ELR (cell line): ENCODE results near the gene LAYN.

Experiments
- DNase-seq: peaks from one replicate; pipeline ENCODE4 v3.0.0-alpha.2; 2015; ENCODE audit warnings: low read depth

The LAYN gene

DNA sequence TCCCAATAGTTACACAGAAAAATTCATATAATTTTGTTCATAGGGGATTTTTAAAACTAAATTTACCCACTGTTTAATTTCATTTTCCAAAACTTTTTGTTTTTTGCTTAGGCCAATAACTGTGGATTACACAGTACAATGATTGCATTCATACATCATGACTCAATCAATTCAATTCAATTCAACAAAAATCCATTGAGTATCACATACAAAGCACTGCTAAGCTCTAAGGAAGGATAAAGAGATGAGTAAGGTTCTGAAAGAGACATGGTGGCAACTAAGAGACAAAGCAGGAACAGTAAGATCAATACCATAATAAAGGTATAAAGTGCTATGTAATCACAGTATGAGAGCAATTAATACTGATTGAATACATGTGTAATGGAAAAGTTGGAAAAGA is 9.4 kb upstream of the LAYN start:
- peak; percentile 81 for DNase-seq

DNA sequence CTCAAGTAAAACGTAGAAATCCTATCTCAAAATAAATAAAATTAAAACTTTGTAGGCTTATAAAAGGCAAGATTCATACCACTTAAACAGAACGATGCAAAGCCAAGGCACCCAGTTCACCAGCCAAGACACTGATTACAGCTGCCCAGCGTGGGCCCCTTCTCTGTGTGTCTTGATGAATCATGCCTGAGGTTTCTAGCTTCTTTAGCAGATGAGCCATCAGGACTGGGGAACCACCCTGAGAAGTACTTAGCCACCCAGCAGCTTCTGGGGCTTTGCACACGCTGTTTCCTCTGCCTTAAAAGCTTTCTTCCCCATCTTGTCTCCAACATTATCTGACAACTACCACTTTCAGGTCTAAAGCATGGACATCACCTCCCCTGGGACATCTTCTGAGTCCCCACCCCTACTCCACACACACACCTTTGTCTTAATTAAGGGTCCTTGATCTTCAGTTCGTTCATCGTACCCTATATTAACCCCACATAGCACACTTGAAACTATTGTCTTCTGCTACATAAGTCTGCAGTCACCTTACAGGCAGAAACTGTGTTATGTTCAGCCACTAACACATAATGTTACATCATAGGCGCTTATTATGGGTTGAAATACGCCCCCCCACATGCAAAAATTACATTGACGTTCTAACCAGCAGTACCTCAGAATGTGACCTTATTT is 8.7 kb upstream of the LAYN start:
- DNase-seq: peak; percentile 97

DNA sequence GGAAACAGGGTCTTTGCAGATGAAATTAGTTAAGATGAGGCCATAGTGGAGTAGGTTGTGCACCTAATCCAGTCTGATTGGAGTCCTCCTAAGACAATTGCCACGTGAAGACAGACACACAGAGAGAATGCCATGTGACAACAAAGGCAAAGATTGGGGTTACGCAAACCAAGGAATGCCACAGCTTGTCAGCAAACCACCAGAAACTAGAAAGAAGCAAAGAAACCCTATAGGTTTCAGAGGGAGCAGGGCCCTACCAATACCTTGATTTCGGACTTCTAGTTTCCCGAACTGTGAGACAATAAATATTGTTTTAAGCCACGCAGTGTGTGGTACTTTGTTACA is 8.2 kb upstream of the LAYN start:
- no peak for DNase-seq

DNA sequence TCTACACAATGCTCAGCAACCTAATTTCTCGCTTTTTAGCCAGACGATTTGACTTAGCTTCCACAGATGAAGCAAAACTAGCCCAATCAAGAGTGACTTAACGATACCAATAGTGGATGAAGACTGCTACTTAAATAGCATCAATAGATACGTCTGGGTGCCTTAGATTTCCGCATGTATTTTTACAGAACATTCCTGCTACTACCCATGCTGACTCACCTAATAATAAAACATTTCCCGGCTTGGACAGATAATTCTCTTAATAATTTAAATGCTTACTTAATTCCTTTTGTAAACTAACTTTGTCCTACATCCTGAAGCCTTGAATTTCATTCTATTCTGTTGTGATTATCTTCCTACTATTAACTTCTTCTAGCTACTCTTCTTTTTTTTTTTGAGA is 5.2 kb upstream of the LAYN start:
- no peak for DNase-seq

GRCh38 chr11:111537336-111537860 is 3.1 kb upstream of the LAYN start:
- no peak for DNase-seq

DNA sequence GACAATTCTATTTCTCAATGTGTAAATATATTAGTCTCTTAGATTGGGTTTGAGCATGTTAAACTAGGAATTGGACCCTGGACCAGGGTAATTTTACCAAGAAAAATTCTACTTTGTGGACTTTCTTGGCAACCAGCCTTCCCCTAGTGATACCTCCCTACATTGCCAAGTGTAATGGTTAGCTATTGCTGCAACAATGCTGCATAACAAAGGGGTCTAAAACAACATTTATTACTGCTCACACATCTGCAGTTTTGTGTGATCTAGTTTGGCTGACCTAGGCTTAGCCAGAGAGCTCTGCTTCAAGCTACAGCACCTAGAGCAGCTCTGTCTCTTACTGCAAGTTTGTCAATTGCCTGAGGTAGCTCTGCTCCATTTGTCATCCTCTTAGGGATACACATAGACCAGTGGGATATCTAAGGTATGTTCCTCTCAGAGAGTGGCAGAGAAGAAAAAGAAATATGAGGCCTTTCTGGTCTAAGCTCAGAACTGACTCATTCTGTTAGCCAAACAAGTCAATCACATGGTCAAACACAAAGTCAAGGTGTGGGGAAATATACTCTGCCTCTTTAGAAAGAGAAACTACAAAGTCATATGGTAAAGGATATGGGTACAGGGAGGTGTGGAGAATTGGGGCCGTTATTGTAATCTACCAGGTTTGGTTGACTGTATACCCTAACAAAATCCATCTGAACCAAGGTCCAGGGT is 2.0 kb upstream of the LAYN start:
- DNase-seq: peak; percentile 53

DNA sequence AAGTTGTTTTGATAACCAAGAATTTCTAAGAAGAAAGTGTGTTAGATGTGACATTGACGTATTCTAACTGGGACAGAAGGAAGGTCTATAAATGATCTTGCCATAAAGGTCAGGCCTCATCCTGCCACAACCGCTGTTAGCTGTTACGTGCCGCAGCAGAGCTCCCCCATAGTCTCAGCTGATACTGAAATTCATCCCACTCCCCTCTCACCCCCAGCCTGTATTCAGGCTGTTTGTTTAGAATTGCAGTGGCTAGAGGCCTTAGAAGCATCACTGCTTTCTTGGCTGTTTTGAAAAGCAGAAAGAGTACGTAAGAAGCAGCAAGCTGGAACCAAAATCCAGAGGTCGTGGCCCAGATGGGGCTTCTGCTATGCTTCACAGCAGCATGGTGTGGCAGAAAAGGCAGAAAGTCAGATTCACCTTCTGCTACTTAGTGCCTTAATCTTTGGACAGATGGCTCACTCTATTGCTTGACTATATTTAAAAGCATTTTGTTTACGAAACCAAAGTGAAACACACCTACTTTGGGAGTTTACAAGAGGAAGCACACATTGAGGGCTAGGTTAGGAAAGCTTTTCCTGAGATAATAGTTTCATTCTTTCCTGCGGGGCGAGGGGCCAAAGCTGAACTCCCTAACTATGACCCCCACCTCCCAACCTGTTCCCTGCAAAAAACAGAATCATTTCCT is 950 bp upstream of the LAYN start:
- DNase-seq: no peak

DNA sequence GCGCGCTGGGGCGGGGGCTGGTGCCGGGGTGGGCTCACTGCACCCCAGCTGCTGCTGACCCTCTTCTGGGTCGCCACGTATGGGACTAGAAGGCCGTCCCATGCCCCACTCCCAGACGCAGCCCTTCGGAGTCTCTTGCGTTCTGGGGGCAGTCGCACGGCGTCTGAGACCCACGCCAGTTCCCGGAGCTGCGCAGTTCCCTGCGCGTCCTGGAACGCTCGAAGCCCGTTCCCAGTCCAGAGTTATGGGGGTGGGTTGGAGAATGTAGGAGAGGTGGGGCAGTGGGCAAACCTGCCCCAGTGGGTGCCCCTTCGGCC is 375 bp downstream of the LAYN start:
- DNase-seq: no peak

- peak; percentile 92 for DNase-seq
Observed at GRCh38 chr11:111541254-111542061, 938 bp downstream of the LAYN start.

GRCh38 chr11:111542606-111543275 is 2.2 kb downstream of the LAYN start:
- no peak for DNase-seq

DNA sequence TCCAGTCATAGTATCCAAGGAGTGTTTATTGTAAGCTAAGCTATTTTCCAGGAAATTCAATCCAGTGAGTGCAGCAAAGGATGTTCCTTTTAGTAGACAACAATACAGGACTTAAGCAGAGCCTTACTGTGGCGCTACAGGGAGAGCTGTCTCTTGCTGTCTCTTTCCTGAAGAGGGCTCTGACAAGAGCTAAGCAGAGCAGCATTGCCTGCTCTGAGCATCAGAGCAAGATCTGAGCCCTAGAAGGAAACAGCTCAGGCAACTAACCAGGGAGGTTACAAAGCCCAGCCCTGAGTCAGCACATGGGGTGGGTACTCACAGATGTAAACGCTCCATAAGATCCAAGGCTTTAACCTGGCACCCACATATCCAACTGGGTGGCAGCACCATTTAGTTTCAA is 8.0 kb downstream of the LAYN start:
- DNase-seq: no peak

DNA sequence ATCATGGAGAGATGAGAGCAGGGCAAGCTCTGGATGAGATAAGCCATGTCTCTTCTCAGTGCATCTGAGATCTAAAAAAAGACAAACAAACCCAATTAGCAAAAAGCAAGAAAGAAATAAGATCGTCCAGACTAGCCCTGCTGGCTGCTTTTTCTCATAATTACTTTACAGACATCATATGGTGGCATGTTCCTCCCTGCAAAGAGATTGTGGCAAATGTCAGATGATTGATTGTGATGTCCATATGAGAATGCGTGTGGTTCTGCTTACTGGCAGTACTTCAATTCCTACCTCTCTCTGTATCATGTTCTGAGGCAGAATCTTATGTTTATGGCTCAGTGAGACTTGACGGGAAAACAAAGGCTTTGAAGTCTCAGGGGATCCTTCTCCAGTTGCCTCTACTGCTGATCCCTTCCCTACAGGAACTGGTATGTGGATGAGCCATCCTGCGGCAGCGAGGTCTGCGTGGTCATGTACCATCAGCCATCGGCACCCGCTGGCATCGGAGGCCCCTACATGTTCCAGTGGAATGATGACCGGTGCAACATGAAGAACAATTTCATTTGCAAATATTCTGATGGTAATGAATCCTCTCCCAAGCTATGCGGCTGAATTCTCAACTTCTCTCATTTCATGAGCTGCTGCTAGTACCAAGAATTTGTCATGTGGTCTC is 8.8 kb downstream of the LAYN start:
- DNase-seq: no peak

DNA sequence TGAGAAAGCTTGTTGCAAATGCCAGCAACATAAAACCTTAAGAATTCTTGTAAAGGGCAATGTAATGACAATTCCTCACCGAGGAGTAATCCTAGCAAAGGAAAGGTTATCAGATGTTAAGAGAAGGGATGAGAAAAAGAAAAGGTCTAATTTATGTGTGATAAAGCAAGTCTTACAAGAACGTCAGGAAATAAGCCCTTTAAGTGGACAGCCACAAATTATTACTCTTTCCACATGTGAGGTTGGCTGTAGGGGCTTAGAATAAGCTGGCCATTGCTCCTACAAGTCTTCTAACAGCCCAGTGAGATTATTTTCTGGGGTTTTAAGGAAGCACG is 9.3 kb downstream of the LAYN start:
- DNase-seq: no peak

- no peak for DNase-seq
Observed at GRCh38 chr11:111550258-111550657, 9.7 kb downstream of the LAYN start.

DNA sequence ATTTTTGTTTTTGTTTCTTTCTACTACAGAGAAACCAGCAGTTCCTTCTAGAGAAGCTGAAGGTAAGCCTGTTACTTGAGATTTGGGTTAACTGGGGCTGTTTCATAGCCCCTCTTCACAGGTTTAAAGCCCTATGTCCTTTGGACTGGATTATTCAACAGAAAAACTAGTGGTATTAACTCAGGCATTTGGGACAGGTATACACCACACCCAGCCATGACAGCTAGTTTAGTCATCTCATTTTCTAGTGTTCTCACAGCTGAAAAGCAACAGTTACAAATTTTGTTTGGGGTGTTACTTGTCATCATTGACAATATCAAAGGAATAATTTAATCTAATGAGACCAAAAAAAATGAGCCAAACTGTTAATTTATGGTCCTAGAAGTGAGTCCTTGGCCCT is 14.0 kb downstream of the LAYN start:
- DNase-seq: peak; percentile 72

DNA sequence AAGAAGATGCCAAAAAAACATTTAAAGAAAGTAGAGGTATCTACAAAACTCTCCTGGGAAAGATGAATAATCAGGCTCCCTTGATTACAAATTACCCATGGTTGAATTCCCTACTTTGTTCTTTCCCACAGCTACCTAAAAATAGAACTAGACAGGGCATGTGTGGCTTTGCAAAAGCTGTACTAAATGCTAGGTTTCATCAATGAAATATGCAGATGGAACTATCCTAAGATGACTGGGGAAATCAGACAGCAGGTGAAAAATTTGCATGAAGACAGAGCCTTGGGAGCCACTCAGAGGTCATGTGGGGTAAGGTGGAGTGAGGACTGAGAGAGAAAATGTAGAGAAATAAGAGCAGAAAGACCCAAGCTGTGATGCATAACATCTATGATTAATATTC is 14.7 kb downstream of the LAYN start:
- no peak for DNase-seq

DNA sequence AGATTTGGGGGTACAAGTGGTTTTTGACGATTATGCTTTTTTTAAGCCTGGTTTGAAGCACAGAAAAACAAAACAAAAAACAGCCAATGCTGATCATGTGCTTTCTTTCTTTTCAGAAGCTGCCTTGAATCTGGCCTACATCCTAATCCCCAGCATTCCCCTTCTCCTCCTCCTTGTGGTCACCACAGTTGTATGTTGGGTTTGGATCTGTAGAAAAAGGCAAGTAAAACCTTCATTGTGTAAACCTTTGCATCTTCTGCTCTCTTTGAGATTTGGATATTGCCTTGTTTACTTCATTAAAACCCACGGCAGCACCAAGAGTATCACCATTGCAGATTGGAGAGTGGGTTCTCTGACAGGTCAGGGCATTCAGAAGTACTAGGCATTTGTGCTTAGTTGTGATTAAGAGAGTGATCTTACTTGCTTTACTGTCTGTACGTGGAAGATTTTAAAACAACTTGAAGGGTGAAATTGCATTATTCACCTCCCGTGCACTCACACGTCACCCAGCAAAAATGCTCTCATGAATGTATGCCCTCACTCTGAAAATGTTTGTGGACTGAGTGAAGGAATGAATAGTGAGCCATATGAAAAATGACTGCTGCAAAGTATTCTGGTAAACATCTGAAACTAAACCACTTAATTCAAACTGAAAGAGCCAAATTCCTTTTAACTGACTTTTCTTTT is 17.0 kb downstream of the LAYN start:
- DNase-seq: peak; percentile 98

DNA sequence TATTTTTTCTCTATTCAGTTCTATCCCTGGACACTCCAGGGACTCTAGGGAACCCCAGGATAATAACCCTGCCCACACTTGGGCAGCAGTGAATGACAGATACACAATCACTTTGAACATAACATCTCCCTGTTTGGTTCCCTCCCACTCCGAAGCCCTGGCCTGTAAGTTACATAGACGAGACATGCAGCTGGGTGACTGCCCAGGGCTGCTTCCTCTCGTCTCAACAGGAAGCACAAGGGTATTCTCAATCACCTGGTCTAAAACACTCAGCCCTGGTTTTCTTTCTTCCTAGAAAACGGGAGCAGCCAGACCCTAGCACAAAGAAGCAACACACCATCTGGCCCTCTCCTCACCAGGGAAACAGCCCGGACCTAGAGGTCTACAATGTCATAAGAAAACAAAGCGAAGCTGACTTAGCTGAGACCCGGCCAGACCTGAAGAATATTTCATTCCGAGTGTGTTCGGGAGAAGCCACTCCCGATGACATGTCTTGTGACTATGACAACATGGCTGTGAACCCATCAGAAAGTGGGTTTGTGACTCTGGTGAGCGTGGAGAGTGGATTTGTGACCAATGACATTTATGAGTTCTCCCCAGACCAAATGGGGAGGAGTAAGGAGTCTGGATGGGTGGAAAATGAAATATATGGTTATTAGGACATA is 19.4 kb downstream of the LAYN start:
- no peak for DNase-seq

- no peak for DNase-seq
Observed at GRCh38 chr11:111560800-111561199, 20.3 kb downstream of the LAYN start.

GRCh38 chr11:111561306-111561705 is 20.8 kb downstream of the LAYN start:
- DNase-seq: peak; percentile 36
